HFFc6 (cell line): ENCODE results near the gene GPC5. TPM values are rescaled to one million over a fixed set of nuclear protein-coding genes. Genes with fewer than 3 reads are reported as not detected.

Experiments used
- DNase-seq: peaks from one replicate; pipeline ENCODE4 v3.0.0-alpha.2; 2018
- H3K27ac Mint-ChIP-seq: 2 replicates; pipeline ENCODE4 v1.8.0; 2020; ENCODE audit warnings: mild to moderate bottlenecking, mixed read lengths
- H3K27me3 Mint-ChIP-seq: 2 replicates; pipeline ENCODE4 v1.8.0; 2021; ENCODE audit warnings: mild to moderate bottlenecking, moderate library complexity, mixed read lengths; ENCODE audit not compliant: insufficient read depth
- H3K36me3 Mint-ChIP-seq: 2 replicates; pipeline ENCODE4 v1.8.0; 2021; ENCODE audit warnings: low read depth, mixed read lengths
- H3K4me1 Mint-ChIP-seq: 2 replicates; pipeline ENCODE4 v1.8.0; 2020; ENCODE audit warnings: low read depth, mixed read lengths
- H3K4me3 Mint-ChIP-seq: 2 replicates; pipeline ENCODE4 v1.8.0; 2020; ENCODE audit warnings: mild to moderate bottlenecking, moderate library complexity, mixed read lengths
- H3K9me3 Mint-ChIP-seq: 2 replicates; pipeline ENCODE4 v1.8.0; 2020; ENCODE audit warnings: mild to moderate bottlenecking, mixed read lengths
- CTCF ChIP-seq: fragments of 200-600 bp; sonication (generic); IDR thresholded peaks from 2 replicates; pipeline ENCODE4 v1.5.0; 2021; ENCODE audit warnings: antibody characterized with exemption, mild to moderate bottlenecking
- total RNA-seq, 6 experiments: library from RNA; stranded (reverse); fragmentation: NEBNext Ultra II Directional; extraction: Animal tissue kit (Norgen Biotek cat#: 25700); gene quantifications; 2 replicates in 1 of 6; 3 replicates in 5 of 6; pipeline ENCODE4 v1.2.3, GENCODE V29; 2021

GPC5 gene
- total RNA-seq, 6 experiments from 2014 or later, result 0.06 TPM; not detected in 5

DNA sequence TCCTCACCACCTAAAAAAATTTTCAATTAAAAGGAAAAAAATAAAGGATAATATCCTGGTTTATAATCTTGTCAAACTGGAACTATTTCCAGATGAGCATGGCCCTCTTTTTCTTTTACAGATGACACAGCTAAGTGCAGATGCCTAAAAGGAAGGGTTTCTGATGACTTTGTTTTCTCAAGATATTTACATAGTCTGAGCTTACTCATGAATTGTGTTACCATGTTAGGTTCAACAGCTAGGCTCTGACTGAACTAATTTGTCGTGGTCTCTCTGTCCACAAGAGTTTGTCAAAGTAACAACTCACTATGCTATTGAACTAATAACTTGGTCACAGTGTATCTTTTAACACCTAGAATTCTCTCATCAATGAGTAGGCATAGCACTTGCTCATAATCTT is 780.8 kb downstream of the GPC5 start:
- no peak overlapping the region for H3K4me3 Mint-ChIP-seq
- no peaks in the 10 kb centered on the region for H3K36me3 Mint-ChIP-seq
- H3K27ac Mint-ChIP-seq, result no peak overlapping the region
- 0 out of 2 replicates have a peak, but pooled peaks cover 3% of the 10 kb centered on the region for H3K9me3 Mint-ChIP-seq
- no peaks in the 10 kb centered on the region for H3K4me1 Mint-ChIP-seq
- no peak for DNase-seq
- H3K27me3 Mint-ChIP-seq, result no peaks in the 10 kb centered on the region
- TF ChIP-seq CTCF, result no peak

GRCh38 chr13:92187378-92187989 is 789.1 kb downstream of the GPC5 start:
- Mint-ChIP-seq H3K9me3 (no peaks in the 10 kb centered on the region; the same call in 1 of the 2 replicates), H3K27me3 (no peaks in the 10 kb centered on the region), H3K27ac (no peak overlapping the region), H3K36me3 (no peaks in the 10 kb centered on the region), H3K4me3 (no peak overlapping the region), H3K4me1 (no peaks in the 10 kb centered on the region)
- peak; percentile 3 for DNase-seq
- peak; percentile 90 for TF ChIP-seq CTCF

- no peak for DNase-seq
- no peak overlapping the region for H3K27ac Mint-ChIP-seq
- H3K9me3 Mint-ChIP-seq, result no peaks in the 10 kb centered on the region; the same call in 1 of the 2 replicates
- no peak overlapping the region for H3K4me3 Mint-ChIP-seq
- H3K4me1 Mint-ChIP-seq, result no peaks in the 10 kb centered on the region
- no peaks in the 10 kb centered on the region for H3K27me3 Mint-ChIP-seq
- no peaks in the 10 kb centered on the region for H3K36me3 Mint-ChIP-seq
- no peak for TF ChIP-seq CTCF
Observed at GRCh38 chr13:92188574-92188973, 790.2 kb downstream of the GPC5 start.

- peaks cover 26% of the 10 kb centered on the region for H3K9me3 Mint-ChIP-seq
- TF ChIP-seq CTCF, result no peak
- H3K4me3 Mint-ChIP-seq, result no peak overlapping the region
- H3K4me1 Mint-ChIP-seq, result no peaks in the 10 kb centered on the region
- no peaks in the 10 kb centered on the region for H3K36me3 Mint-ChIP-seq
- H3K27me3 Mint-ChIP-seq, result no peaks in the 10 kb centered on the region; the same call in 1 of the 2 replicates
- no peak overlapping the region for H3K27ac Mint-ChIP-seq
- DNase-seq, result no peak
Observed at GRCh38 chr13:92196591-92197256, 798.3 kb downstream of the GPC5 start.

DNA sequence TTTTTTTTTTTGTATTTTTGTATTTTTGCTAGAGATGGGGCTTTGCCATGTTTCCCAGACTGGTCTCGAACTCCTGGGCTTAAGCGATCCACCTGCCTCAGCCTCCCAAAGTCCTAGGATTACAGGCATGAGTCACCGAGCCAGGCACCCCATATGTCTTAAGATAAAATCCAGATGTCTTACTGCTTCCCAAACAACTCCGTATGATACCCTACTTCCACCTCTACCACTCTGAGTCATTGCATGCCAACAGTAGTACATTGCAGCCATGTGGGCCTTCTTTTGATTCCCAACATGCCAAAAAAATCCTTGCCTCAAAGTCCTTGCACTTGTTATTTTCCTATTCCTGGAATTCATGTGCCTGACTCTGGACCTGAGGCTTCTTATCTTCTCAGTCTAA is 799.2 kb downstream of the GPC5 start:
- no peaks in the 10 kb centered on the region for H3K36me3 Mint-ChIP-seq
- no peak for DNase-seq
- peaks cover 26% of the 10 kb centered on the region for H3K9me3 Mint-ChIP-seq
- TF ChIP-seq CTCF, result no peak
- H3K4me1 Mint-ChIP-seq, result no peaks in the 10 kb centered on the region
- no peak overlapping the region for H3K27ac Mint-ChIP-seq
- H3K27me3 Mint-ChIP-seq, result no peaks in the 10 kb centered on the region; the same call in 1 of the 2 replicates
- no peak overlapping the region for H3K4me3 Mint-ChIP-seq
